Fibroblast of skin of abdomen (primary cell): ENCODE results near the gene CTDSP2.
"Not testable (repeated sequence)": the region's sequence is repeated elsewhere in the genome, so short reads cannot be mapped to it uniquely, and the experiment has no call there.

ENCODE experiments used
- DNase-seq: peaks from one replicate; pipeline ENCODE4 v3.0.0-alpha.2; 2013

The CTDSP2 gene

GRCh38 chr12:57834086-57834876 lies 12.2 kb downstream of the CTDSP2 start:
- no peak for DNase-seq

- DNase-seq: no peak
Measured at GRCh38 chr12:57833672-57834071, 12.9 kb downstream of the CTDSP2 start.

GRCh38 chr12:57832966-57833365 lies 13.6 kb downstream of the CTDSP2 start:
- peak; percentile 35 for DNase-seq

- DNase-seq: no peak
Measured at GRCh38 chr12:57830393-57830792, 16.1 kb downstream of the CTDSP2 start.

- DNase-seq: no peak
Measured at GRCh38 chr12:57829025-57829777, 17.3 kb downstream of the CTDSP2 start.

GRCh38 chr12:57826966-57827365 lies 19.6 kb downstream of the CTDSP2 start:
- DNase-seq: no peak

- DNase-seq: no peak
Measured at GRCh38 chr12:57826400-57826799, 20.1 kb downstream of the CTDSP2 start.

- no peak for DNase-seq
Measured at GRCh38 chr12:57825451-57825850, 21.1 kb downstream of the CTDSP2 start.

- DNase-seq: no peak
Measured at GRCh38 chr12:57823908-57824640, 22.5 kb downstream of the CTDSP2 start.

- no peak for DNase-seq
Measured at GRCh38 chr12:57823131-57823907, 23.2 kb downstream of the CTDSP2 start.

- DNase-seq: no peak
Measured at GRCh38 chr12:57822392-57823130, 24.0 kb downstream of the CTDSP2 start.

- no peak for DNase-seq
Measured at GRCh38 chr12:57821474-57822214, 24.9 kb downstream of the CTDSP2 start.

- DNase-seq: not testable (repeated sequence)
Measured at GRCh38 chr12:57821015-57821414, 25.5 kb downstream of the CTDSP2 start.

- DNase-seq: not testable (repeated sequence)
Measured at GRCh38 chr12:57820119-57820518, 26.4 kb downstream of the CTDSP2 start.

GRCh38 chr12:57817990-57818331 lies 28.6 kb downstream of the CTDSP2 start:
- not testable (repeated sequence) for DNase-seq

GRCh38 chr12:57817261-57817989 lies 29.1 kb downstream of the CTDSP2 start:
- no peak for DNase-seq

GRCh38 chr12:57816855-57817151 lies 29.7 kb downstream of the CTDSP2 start:
- DNase-seq: peak; percentile 40

GRCh38 chr12:57816001-57816854 lies 30.3 kb downstream of the CTDSP2 start:
- no peak for DNase-seq

- DNase-seq: no peak
Measured at GRCh38 chr12:57815177-57816000, 31.1 kb downstream of the CTDSP2 start.
